ENCODE measurements around the gene S100B. TPM values are rescaled to one million over a fixed set of nuclear protein-coding genes. Genes with fewer than 3 reads are reported as not detected.
A peak's percentile ranks its signal among the peaks of the same experiment; 100 is the strongest.
"Not testable (repeated sequence)": the region's sequence is repeated elsewhere in the genome, so short reads cannot be mapped to it uniquely, and the experiment has no call there.

S100B gene
- total and polyA plus RNA-seq, 4 donors: 258 to 470 (median 410) TPM

- not testable (repeated sequence) for DNase-seq (ENCODE audit: low read depth in 4 of 6, low spot score in 6 of 6); H3K4me1 ChIP-seq (ENCODE audit: control insufficient read depth, insufficient read depth, low read length); H3K4me3 ChIP-seq (ENCODE audit: low read depth, low read length); H3K9me3 ChIP-seq (ENCODE audit: control insufficient read depth, insufficient read depth, low read length); H3K27me3 ChIP-seq (ENCODE audit: control insufficient read depth, insufficient read depth, low read length); H3K27ac ChIP-seq (ENCODE audit: low read depth, low read length); H3K36me3 ChIP-seq (ENCODE audit: control insufficient read depth, insufficient read depth, low read length)
- WGBS (ENCODE audit: insufficient coverage): 100% methylated on average over 1 of the region's 2 CpGs
Measured at GRCh38 chr21:46630915-46631314, 26.0 kb upstream of the S100B start.

GRCh38 chr21:46628868-46629267, 24.0 kb upstream of the S100B start:
- H3K27me3 ChIP-seq (ENCODE audit: control insufficient read depth, insufficient read depth, low read length): no peaks in the 10 kb centered on the region
- H3K4me3 ChIP-seq (ENCODE audit: low read depth, low read length): no peak overlapping the region
- H3K36me3 ChIP-seq (ENCODE audit: control insufficient read depth, insufficient read depth, low read length): no peaks in the 10 kb centered on the region
- WGBS (ENCODE audit: insufficient coverage): 91% methylated on average over 4 of the region's 6 CpGs
- H3K4me1 ChIP-seq (ENCODE audit: control insufficient read depth, insufficient read depth, low read length): peaks cover 10% of the 10 kb centered on the region
- peaks cover 6% of the 10 kb centered on the region for H3K9me3 ChIP-seq (ENCODE audit: control insufficient read depth, insufficient read depth, low read length)
- no peak overlapping the region for H3K27ac ChIP-seq (ENCODE audit: low read depth, low read length)
- no peak for DNase-seq (ENCODE audit: low read depth in 4 of 6, low spot score in 6 of 6)

GRCh38 chr21:46627726-46628125, 22.8 kb upstream of the S100B start:
- no peak for DNase-seq (ENCODE audit: low read depth in 4 of 6, low spot score in 6 of 6)
- no peaks in the 10 kb centered on the region for H3K36me3 ChIP-seq (ENCODE audit: control insufficient read depth, insufficient read depth, low read length)
- H3K27me3 ChIP-seq (ENCODE audit: control insufficient read depth, insufficient read depth, low read length): no peaks in the 10 kb centered on the region
- H3K4me3 ChIP-seq (ENCODE audit: low read depth, low read length): no peak overlapping the region
- peaks cover 6% of the 10 kb centered on the region for H3K9me3 ChIP-seq (ENCODE audit: control insufficient read depth, insufficient read depth, low read length)
- peaks cover 20% of the 10 kb centered on the region for H3K4me1 ChIP-seq (ENCODE audit: control insufficient read depth, insufficient read depth, low read length)
- WGBS (ENCODE audit: insufficient coverage): 94% methylated on average over 3 of the region's 4 CpGs
- no peak overlapping the region for H3K27ac ChIP-seq (ENCODE audit: low read depth, low read length)

DNA sequence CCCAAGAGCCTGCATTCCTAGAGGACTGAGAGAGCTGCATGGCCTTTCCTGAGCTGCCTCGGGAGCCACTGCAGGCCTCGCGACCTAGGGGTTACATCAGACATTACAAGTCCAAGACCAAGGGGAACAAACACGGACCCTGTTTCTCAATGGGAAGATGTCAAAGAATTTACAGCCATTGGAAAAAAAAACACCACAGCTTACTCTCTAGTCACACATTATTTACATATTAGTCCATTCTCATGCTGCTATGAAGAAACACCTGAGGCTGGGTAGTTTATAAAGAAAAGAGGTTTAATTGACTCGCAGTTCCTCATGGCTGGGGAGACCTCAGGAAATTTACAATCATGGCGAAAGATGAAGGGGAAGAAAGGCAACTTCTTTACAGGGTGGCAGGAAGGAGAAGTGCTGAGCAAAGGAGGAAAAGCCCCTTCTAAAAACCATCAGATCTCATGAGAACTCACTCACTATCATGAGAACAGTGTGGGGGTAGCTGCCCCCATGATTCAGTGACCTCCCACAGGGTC, 22.2 kb upstream of the S100B start:
- peaks cover 6% of the 10 kb centered on the region for H3K9me3 ChIP-seq (ENCODE audit: control insufficient read depth, insufficient read depth, low read length)
- no peaks in the 10 kb centered on the region for H3K27me3 ChIP-seq (ENCODE audit: control insufficient read depth, insufficient read depth, low read length)
- H3K27ac ChIP-seq (ENCODE audit: low read depth, low read length): no peak overlapping the region
- no peak overlapping the region for H3K4me3 ChIP-seq (ENCODE audit: low read depth, low read length)
- WGBS (ENCODE audit: insufficient coverage): 67% methylated on average over 4 of the region's 6 CpGs
- H3K4me1 ChIP-seq (ENCODE audit: control insufficient read depth, insufficient read depth, low read length): peaks cover 26% of the 10 kb centered on the region
- H3K36me3 ChIP-seq (ENCODE audit: control insufficient read depth, insufficient read depth, low read length): no peaks in the 10 kb centered on the region
- no peak for DNase-seq (ENCODE audit: low read depth in 4 of 6, low spot score in 6 of 6)

DNA sequence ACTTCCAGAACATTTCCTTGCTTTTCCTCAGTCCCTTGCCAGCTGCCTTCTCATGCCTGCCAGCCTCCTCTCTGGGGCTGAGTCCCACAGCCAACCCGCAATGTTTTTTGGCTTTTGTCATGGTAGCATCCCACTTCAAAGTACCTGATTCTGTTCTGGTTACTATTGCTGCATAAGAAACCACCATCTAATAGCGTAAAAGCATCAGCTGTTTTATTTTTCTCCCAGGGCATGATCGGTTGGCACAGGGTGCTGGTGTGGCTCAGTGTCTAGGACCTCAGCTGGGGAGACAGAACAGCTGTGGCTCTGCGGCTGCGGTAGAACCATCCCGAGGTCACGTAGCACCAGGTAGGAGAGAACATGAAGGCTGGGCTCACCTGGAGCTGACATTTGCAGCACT, 21.7 kb upstream of the S100B start:
- no peaks in the 10 kb centered on the region for H3K36me3 ChIP-seq (ENCODE audit: control insufficient read depth, insufficient read depth, low read length)
- H3K27ac ChIP-seq (ENCODE audit: low read depth, low read length): no peak overlapping the region
- peaks cover 30% of the 10 kb centered on the region for H3K4me1 ChIP-seq (ENCODE audit: control insufficient read depth, insufficient read depth, low read length)
- no peaks in the 10 kb centered on the region for H3K27me3 ChIP-seq (ENCODE audit: control insufficient read depth, insufficient read depth, low read length)
- no peak for DNase-seq (ENCODE audit: low read depth in 4 of 6, low spot score in 6 of 6)
- H3K4me3 ChIP-seq (ENCODE audit: low read depth, low read length): no peak overlapping the region
- H3K9me3 ChIP-seq (ENCODE audit: control insufficient read depth, insufficient read depth, low read length): peaks cover 6% of the 10 kb centered on the region
- WGBS (ENCODE audit: insufficient coverage): 98% methylated on average over 7 of the region's 7 CpGs

GRCh38 chr21:46625759-46626158, 20.9 kb upstream of the S100B start:
- H3K27ac ChIP-seq (ENCODE audit: low read depth, low read length): no peak overlapping the region
- H3K4me3 ChIP-seq (ENCODE audit: low read depth, low read length): no peak overlapping the region
- H3K4me1 ChIP-seq (ENCODE audit: control insufficient read depth, insufficient read depth, low read length): peaks cover 38% of the 10 kb centered on the region
- peaks cover 6% of the 10 kb centered on the region for H3K9me3 ChIP-seq (ENCODE audit: control insufficient read depth, insufficient read depth, low read length)
- WGBS (ENCODE audit: insufficient coverage): no CpG with 5 or more reads among the region's 1 CpG
- DNase-seq (ENCODE audit: low read depth in 4 of 6, low spot score in 6 of 6): no peak
- no peaks in the 10 kb centered on the region for H3K36me3 ChIP-seq (ENCODE audit: control insufficient read depth, insufficient read depth, low read length)
- no peaks in the 10 kb centered on the region for H3K27me3 ChIP-seq (ENCODE audit: control insufficient read depth, insufficient read depth, low read length)

DNA sequence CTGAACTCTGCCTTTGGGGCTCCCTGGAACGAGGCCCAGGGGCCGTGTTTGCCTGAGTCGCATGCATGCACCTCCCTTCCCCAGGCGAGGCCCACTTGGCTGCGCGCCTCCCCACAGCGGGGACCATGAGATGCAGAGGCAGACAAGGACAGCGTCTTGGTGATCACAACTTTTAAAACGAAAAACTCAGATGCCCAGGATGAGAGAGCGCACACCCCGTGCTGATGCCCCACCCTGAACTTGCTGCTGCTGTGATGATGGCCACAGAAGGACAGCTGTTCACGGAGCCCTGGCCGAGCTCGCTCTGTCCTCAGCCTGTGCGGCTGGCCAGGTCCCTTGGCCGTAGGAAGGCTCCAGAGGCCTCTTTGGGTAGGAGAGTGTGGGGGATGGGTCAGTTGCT, 19.2 kb upstream of the S100B start:
- Histone ChIP-seq H3K27me3 (ENCODE audit: control insufficient read depth, insufficient read depth, low read length) (no peaks in the 10 kb centered on the region), H3K36me3 (ENCODE audit: control insufficient read depth, insufficient read depth, low read length) (no peaks in the 10 kb centered on the region), H3K4me1 (ENCODE audit: control insufficient read depth, insufficient read depth, low read length) (peaks cover 45% of the 10 kb centered on the region), H3K27ac (ENCODE audit: low read depth, low read length) (peak overlapping the region; percentile 95), H3K4me3 (ENCODE audit: low read depth, low read length) (no peak overlapping the region), H3K9me3 (ENCODE audit: control insufficient read depth, insufficient read depth, low read length) (peaks cover 6% of the 10 kb centered on the region)
- 52% methylated on average over 16 of the region's 16 CpGs for WGBS (ENCODE audit: insufficient coverage)
- peak in 2 of 6 donors; percentile 26 to 53 for DNase-seq (ENCODE audit: low read depth in 4 of 6, low spot score in 6 of 6)

DNA sequence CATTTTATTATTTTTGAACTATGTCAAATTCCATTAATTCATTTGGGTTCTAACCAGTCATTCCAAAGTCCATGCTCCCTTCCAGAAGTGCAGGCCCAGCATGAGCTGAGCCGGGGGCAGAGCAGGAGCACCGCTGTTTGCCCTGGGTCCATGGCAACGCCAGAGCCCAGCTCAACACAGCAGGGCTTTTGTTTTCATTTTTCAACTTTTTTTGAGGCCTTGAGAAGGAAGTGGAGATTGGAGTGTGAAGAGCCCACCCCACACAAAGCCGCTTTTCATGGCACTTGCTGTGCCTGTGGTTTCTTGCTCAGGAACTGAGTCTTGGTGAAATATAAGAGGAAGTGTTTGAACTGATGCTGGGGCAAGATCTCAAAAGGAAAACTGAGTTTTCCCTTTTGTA, 17.3 kb upstream of the S100B start:
- Histone ChIP-seq H3K9me3 (ENCODE audit: control insufficient read depth, insufficient read depth, low read length) (peaks cover 6% of the 10 kb centered on the region), H3K4me3 (ENCODE audit: low read depth, low read length) (no peak overlapping the region), H3K27ac (ENCODE audit: low read depth, low read length) (peak overlapping the region; percentile 95), H3K36me3 (ENCODE audit: control insufficient read depth, insufficient read depth, low read length) (no peaks in the 10 kb centered on the region), H3K4me1 (ENCODE audit: control insufficient read depth, insufficient read depth, low read length) (peaks cover 45% of the 10 kb centered on the region), H3K27me3 (ENCODE audit: control insufficient read depth, insufficient read depth, low read length) (no peaks in the 10 kb centered on the region)
- WGBS (ENCODE audit: insufficient coverage): 18% methylated on average over 3 of the region's 4 CpGs
- peak in 2 of 6 donors; percentile 86 to 92 for DNase-seq (ENCODE audit: low read depth in 4 of 6, low spot score in 6 of 6)

GRCh38 chr21:46621457-46622182, 16.7 kb upstream of the S100B start:
- Histone ChIP-seq H3K36me3 (ENCODE audit: control insufficient read depth, insufficient read depth, low read length) (no peaks in the 10 kb centered on the region), H3K27me3 (ENCODE audit: control insufficient read depth, insufficient read depth, low read length) (no peaks in the 10 kb centered on the region), H3K9me3 (ENCODE audit: control insufficient read depth, insufficient read depth, low read length) (peaks cover 6% of the 10 kb centered on the region), H3K27ac (ENCODE audit: low read depth, low read length) (peak overlapping the region; percentile 95), H3K4me3 (ENCODE audit: low read depth, low read length) (no peak overlapping the region), H3K4me1 (ENCODE audit: control insufficient read depth, insufficient read depth, low read length) (peaks cover 45% of the 10 kb centered on the region)
- WGBS (ENCODE audit: insufficient coverage): 30% methylated on average over 2 of the region's 9 CpGs
- peak in 2 of 6 donors; percentile 30 to 76 for DNase-seq (ENCODE audit: low read depth in 4 of 6, low spot score in 6 of 6)

DNA sequence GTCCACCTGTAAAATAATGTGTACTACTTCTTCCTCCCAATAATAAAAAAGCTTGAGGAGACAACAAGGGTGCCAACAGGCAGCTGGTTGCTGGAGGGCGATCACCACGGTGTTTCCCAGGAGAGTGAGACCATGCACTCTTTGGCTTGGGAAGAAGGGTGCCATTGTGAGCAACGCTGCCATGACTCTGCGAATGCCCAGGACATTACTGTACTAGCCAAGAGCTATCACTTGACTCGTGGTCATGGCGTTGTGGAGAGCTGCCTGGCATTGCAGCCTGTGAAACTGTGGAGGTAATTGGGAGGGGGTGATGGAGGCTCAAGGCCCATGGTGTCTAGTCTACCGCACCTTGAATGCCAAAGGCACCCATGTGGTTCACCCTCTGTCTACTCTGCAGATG, 16.0 kb upstream of the S100B start:
- Histone ChIP-seq H3K27me3 (ENCODE audit: control insufficient read depth, insufficient read depth, low read length) (no peaks in the 10 kb centered on the region), H3K4me3 (ENCODE audit: low read depth, low read length) (no peak overlapping the region), H3K27ac (ENCODE audit: low read depth, low read length) (peak overlapping the region; percentile 95), H3K4me1 (ENCODE audit: control insufficient read depth, insufficient read depth, low read length) (peaks cover 45% of the 10 kb centered on the region), H3K36me3 (ENCODE audit: control insufficient read depth, insufficient read depth, low read length) (no peaks in the 10 kb centered on the region), H3K9me3 (ENCODE audit: control insufficient read depth, insufficient read depth, low read length) (peaks cover 6% of the 10 kb centered on the region)
- DNase-seq (ENCODE audit: low read depth in 4 of 6, low spot score in 6 of 6): peak in 1 of 6 donors; percentile 66
- WGBS (ENCODE audit: insufficient coverage): 37% methylated on average over 7 of the region's 7 CpGs

Data from spinal cord (tissue), 10 donors.